ENCODE data around the gene GTSF1L. TPM values are rescaled to one million over a fixed set of nuclear protein-coding genes. Genes with fewer than 3 reads are reported as not detected.

GTSF1L gene
- total RNA-seq, 1 experiment from 2014 or later: not detected

- H3T11ph ChIP-seq (ENCODE audit: low read length): no peak overlapping the region
- no peak overlapping the region for H3K27ac ChIP-seq (ENCODE audit: insufficient read length, low read depth, low read length)
- H3K27ac Mint-ChIP-seq: no peak overlapping the region
- H2BK12ac ChIP-seq (ENCODE audit: insufficient read length, low read depth, low read length): no peak overlapping the region
- peaks cover 2% of the 10 kb centered on the region; the same call in 1 of the 2 replicates for H3K27me3 Mint-ChIP-seq (ENCODE audit: low read depth)
- no peak overlapping the region for H2BK120ac ChIP-seq (ENCODE audit: low read depth, low read length, poor library complexity, severe bottlenecking)
- no peak for DNase-seq
- no peak overlapping the region for H3K18ac ChIP-seq (ENCODE audit: insufficient read length, low read depth, low read length)
- H4K8ac ChIP-seq (replicated peaks; ENCODE audit: insufficient read length, low read depth, low read length): no peak overlapping the region
- H2AFZ ChIP-seq (ENCODE audit: low read length): no peak overlapping the region
- H3K4me2 ChIP-seq (ENCODE audit: insufficient read depth, insufficient read length, low read length): no peak overlapping the region
- no peaks in the 10 kb centered on the region for H3K36me3 Mint-ChIP-seq (ENCODE audit: insufficient read depth in 1 of 3, low read depth in 3 of 3)
- H3K9ac ChIP-seq (ENCODE audit: extremely low read depth, insufficient read length, low read length): no peak overlapping the region
- H3K4ac ChIP-seq (ENCODE audit: low read depth, low read length): no peak overlapping the region
- no peak overlapping the region for H3K56ac ChIP-seq (ENCODE audit: insufficient read length, low read depth, low read length)
- H3K79me2 ChIP-seq (ENCODE audit: insufficient read depth, low read length): no peaks in the 10 kb centered on the region; the same call in 1 of the 2 replicates
- H3K79me1 ChIP-seq (ENCODE audit: insufficient read depth, low read depth, low read length, poor library complexity, severe bottlenecking): no peaks in the 10 kb centered on the region
- H3K9me3 Mint-ChIP-seq: no peaks in the 10 kb centered on the region
- H3K23ac ChIP-seq (ENCODE audit: insufficient read length, low read depth, low read length): no peak overlapping the region
- no CpG with 5 or more reads among the region's 6 CpGs for whole genome bisulfite sequencing (ENCODE audit: extremely low coverage, insufficient read length, low lambda C conversion rate)
- H3K23me2 ChIP-seq (ENCODE audit: insufficient read length, low read depth, low read length, poor library complexity, severe bottlenecking): no peaks in the 10 kb centered on the region
- no peak overlapping the region for H4K5ac ChIP-seq (ENCODE audit: insufficient read length, low read depth, low read length)
- H2BK20ac ChIP-seq (ENCODE audit: low read depth, low read length, poor library complexity, severe bottlenecking): no peak overlapping the region
- no peaks in the 10 kb centered on the region for H3K27me3 ChIP-seq (ENCODE audit: insufficient read depth, low read length)
- no peak overlapping the region for H2BK5ac ChIP-seq (ENCODE audit: insufficient read length, low read length)
- no peak for TF ChIP-seq CTCF (conservative IDR thresholded peaks at IDR 0.05)
- H3K4me1 Mint-ChIP-seq: peaks cover 6 to 12% of the 10 kb centered on the region in 2 experiments
- no peak overlapping the region for H3K4me3 Mint-ChIP-seq
- no peak overlapping the region for H4K91ac ChIP-seq (ENCODE audit: insufficient read length, low read depth, low read length)
- H3K9me3 ChIP-seq (ENCODE audit: control insufficient read depth, low read depth, low read length): no peaks in the 10 kb centered on the region
- no peaks in the 10 kb centered on the region for H4K20me1 ChIP-seq (ENCODE audit: control insufficient read depth, insufficient read depth, insufficient read length)
- H2BK15ac ChIP-seq (ENCODE audit: low read depth, low read length): no peak overlapping the region
- no peak overlapping the region for H3K14ac ChIP-seq (ENCODE audit: insufficient read depth, low read length)
- H3K4me1 ChIP-seq (ENCODE audit: insufficient read depth, low read length): no peaks in the 10 kb centered on the region; the same call in 1 of the 2 replicates
- no peak overlapping the region for H2AK5ac ChIP-seq (ENCODE audit: insufficient read length, low read length)
Measured at GRCh38 chr20:43766385-43766784, 39.6 kb upstream of the GTSF1L start.
